Gastrocnemius medialis (tissue), 4 donors: ENCODE results near the gene FGFRL1. TPM values are rescaled to one million over a fixed set of nuclear protein-coding genes. Genes with fewer than 3 reads are reported as not detected.

Source experiments
- ATAC-seq, 2 donors: fragments of 150-250 bp; one replicate each; pipeline ENCODE4 v1.9.1; 2016
- DNase-seq, 2 donors: peaks; one replicate each; pipeline ENCODE4 v3.0.0-alpha.2; 2019
- H3K27ac ChIP-seq, 4 donors: fragments of 200-600 bp; sonication (generic); 1 replicate in 1 of 4; 2 replicates in 3 of 4; pipeline ENCODE4 v1.5.1; 2016 to 2018; ENCODE audit warnings: mild to moderate bottlenecking in 2 of 4, moderate library complexity in 1 of 4
- H3K27me3 ChIP-seq, 3 donors: fragments of 200-600 bp; sonication (generic) in 2 of 3; 1 replicate in 1 of 3; 2 replicates in 2 of 3; pipeline versions ENCODE4 v1.5.1 to v1.6.0; 2016 to 2019; ENCODE audit warnings: mild to moderate bottlenecking in 1 of 3, moderate library complexity in 1 of 3
- H3K36me3 ChIP-seq, 2 donors: fragments of 200-600 bp; sonication (generic) in 1 of 2; one replicate each; pipeline ENCODE4 v1.5.1; 2017 to 2018
- H3K4me1 ChIP-seq, 2 donors: fragments of 200-600 bp; sonication (generic) in 1 of 2; one replicate each; pipeline ENCODE4 v1.5.1; 2016 to 2017; ENCODE audit warnings: mild to moderate bottlenecking in 2 of 2
- H3K4me3 ChIP-seq, 4 donors: fragments of 200-600 bp; sonication (generic) in 3 of 4; 1 replicate in 1 of 4; 2 replicates in 3 of 4; pipeline ENCODE4 v1.5.1; 2016 to 2019; ENCODE audit warnings: mild to moderate bottlenecking in 2 of 4
- H3K9me3 ChIP-seq, 3 donors: fragments of 200-600 bp; sonication (generic) in 2 of 3; 1 replicate in 1 of 3; 2 replicates in 2 of 3; pipeline ENCODE4 v1.5.1; 2016 to 2019
- POLR2A ChIP-seq, 2 donors: fragments of 450-650 bp; IDR thresholded peaks; one replicate each; pipeline ENCODE4 v1.6.1; 2017; ENCODE audit warnings: antibody characterized with exemption in 2 of 2, mild to moderate bottlenecking in 2 of 2, moderate library complexity in 2 of 2
- in situ Hi-C, 4 donors: fragments of 200-750 bp; cut with MboI; loops; one replicate each; pipeline versions ENCODE4 v1.15.0 to v1.8.0; 2017; ENCODE audit warnings: low sequenced_read_pairs in 4 of 4
- intact Hi-C: fragments of 100-400 bp; cut with DNase I; formaldehyde crosslinking; loops from one replicate; pipeline ENCODE4 v1.15.1; 2023; ENCODE audit warnings: low total_unique reads
- total RNA-seq, 4 donors: library from RNA; depleted of rRNA; stranded (reverse); fragments of >200 nt; gene quantifications; one replicate each; pipeline versions ENCODE4 v1.1.0 to v1.2.3, GENCODE V29; 2016
- TF ChIP-seq, protein P1 (sequence below), 5 experiments: fragments of 450-650 bp in 3 of 5; fragments of 200-600 bp in 2 of 5; sonication (generic) in 2 of 5; IDR thresholded peaks in 4 of 5; conservative IDR thresholded peaks in 1 of 5; 1 replicate in 4 of 5; 2 replicates in 1 of 5; pipeline ENCODE4 v1.5.1; 2016 to 2019; ENCODE audit warnings: antibody characterized with exemption in 5 of 5, mild to moderate bottlenecking in 3 of 5, moderate library complexity in 3 of 5

FGFRL1 gene
- total RNA-seq, 4 donors from 2014 or later: 10.4 to 32.4 (median 15.2) TPM

- Histone ChIP-seq H3K27me3 (peaks cover 29 to 73% (median 36%) of the 10 kb centered on the region in 3 donors), H3K4me3 (no peak overlapping the region), H3K27ac (no peak overlapping the region), H3K36me3 (no peaks in the 10 kb centered on the region), H3K9me3 (no peaks in the 10 kb centered on the region), H3K4me1 (peaks cover 0 to 3% of the 10 kb centered on the region in 2 donors)
- no peak for DNase-seq
- ATAC-seq: no peak
- TF ChIP-seq, protein P1, sequence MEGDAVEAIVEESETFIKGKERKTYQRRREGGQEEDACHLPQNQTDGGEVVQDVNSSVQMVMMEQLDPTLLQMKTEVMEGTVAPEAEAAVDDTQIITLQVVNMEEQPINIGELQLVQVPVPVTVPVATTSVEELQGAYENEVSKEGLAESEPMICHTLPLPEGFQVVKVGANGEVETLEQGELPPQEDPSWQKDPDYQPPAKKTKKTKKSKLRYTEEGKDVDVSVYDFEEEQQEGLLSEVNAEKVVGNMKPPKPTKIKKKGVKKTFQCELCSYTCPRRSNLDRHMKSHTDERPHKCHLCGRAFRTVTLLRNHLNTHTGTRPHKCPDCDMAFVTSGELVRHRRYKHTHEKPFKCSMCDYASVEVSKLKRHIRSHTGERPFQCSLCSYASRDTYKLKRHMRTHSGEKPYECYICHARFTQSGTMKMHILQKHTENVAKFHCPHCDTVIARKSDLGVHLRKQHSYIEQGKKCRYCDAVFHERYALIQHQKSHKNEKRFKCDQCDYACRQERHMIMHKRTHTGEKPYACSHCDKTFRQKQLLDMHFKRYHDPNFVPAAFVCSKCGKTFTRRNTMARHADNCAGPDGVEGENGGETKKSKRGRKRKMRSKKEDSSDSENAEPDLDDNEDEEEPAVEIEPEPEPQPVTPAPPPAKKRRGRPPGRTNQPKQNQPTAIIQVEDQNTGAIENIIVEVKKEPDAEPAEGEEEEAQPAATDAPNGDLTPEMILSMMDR (IDR thresholded peaks at IDR 0.05 in 4 of 5, conservative IDR thresholded peaks at IDR 0.05 in 1 of 5): no peak
- no peak for TF ChIP-seq POLR2A (IDR thresholded peaks at IDR 0.05)
- in situ Hi-C loops (no loop called here), intact Hi-C loops (no loop called here)
These were observed 29.1 kb downstream of the FGFRL1 start for GRCh38 chr4:1040344-1041146.

DNA sequence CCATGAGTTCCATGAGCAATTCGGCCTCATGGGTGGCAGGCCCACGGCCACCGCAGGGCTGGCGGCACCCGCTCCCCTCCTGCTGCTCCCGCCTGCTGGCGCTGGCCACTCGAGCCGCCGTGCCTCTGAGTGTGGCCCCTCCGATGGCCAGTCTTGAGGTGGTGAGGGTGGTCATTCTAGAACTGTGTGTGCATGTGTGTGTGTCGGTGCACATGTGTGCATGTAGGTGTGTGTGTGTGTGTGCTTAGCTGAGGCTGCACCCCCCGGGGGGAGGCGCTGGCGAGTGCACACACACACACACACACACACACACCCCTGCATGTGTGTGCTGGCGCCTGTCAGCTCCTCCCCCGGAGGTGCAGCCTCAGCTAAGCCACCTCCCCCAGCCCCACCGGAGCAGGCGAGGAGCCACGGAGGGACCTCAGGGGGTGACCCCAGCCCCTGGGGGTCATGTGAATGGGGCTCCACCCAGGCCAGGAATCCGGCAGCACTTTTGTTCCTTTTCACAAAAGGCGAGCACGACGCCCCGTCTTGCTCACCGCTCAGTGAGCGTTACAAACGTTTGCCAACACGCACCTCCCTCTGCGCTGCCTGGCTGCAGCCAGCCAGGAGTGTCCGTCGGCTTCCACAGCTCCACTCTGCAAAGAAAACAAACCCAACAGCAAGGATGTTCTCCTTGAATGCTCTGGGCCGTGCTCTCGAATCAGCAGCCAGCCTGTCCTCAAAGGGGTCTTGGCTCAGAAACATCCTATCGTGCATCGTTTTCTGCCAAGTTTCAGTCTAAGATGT lies 29.9 kb downstream of the FGFRL1 start:
- TF ChIP-seq POLR2A (IDR thresholded peaks at IDR 0.05): no peak
- TF ChIP-seq, protein P1 (IDR thresholded peaks at IDR 0.05 in 4 of 5, conservative IDR thresholded peaks at IDR 0.05 in 1 of 5): no peak
- in situ Hi-C loops (no loop called here), intact Hi-C loops (no loop called here)
- DNase-seq: no peak
- H3K9me3 ChIP-seq: no peaks in the 10 kb centered on the region
- no peak overlapping the region for H3K27ac ChIP-seq
- H3K36me3 ChIP-seq: no peaks in the 10 kb centered on the region
- peaks cover 0 to 3% of the 10 kb centered on the region in 2 donors for H3K4me1 ChIP-seq
- ATAC-seq: no peak
- no peak overlapping the region for H3K4me3 ChIP-seq
- H3K27me3 ChIP-seq: peaks cover 29 to 69% (median 33%) of the 10 kb centered on the region in 3 donors

DNA sequence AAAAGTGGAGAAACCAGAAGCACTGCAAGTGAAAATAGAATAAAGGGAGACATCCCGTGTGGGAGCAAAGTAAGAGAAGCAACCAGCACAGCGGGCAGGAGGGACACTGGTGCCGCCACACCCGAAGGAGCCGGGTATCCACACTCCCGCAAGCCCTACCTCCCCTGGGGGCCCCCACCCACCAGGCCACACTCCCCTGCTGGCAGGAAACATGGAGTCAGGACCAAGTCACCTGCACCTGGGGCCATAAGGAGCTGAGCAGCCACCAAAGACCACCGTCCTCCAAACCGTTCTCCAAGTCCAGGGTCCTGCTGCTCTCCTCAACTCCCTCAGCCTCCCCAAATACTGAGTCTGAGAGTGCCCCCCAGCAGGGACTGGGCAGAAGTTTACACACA lies 30.5 kb downstream of the FGFRL1 start:
- in situ Hi-C loops: no loop called here
- intact Hi-C loops: no loop called here
- TF ChIP-seq, protein P1 (IDR thresholded peaks at IDR 0.05 in 4 of 5, conservative IDR thresholded peaks at IDR 0.05 in 1 of 5): no peak
- TF ChIP-seq POLR2A (IDR thresholded peaks at IDR 0.05): no peak
- Histone ChIP-seq H3K9me3 (no peaks in the 10 kb centered on the region), H3K27me3 (peaks cover 30 to 67% (median 36%) of the 10 kb centered on the region in 3 donors), H3K4me1 (peaks cover 0 to 3% of the 10 kb centered on the region in 2 donors), H3K27ac (no peak overlapping the region), H3K4me3 (no peak overlapping the region), H3K36me3 (no peaks in the 10 kb centered on the region)
- ATAC-seq: no peak
- DNase-seq: no peak

GRCh38 chr4:1042352-1043055 lies 31.1 kb downstream of the FGFRL1 start:
- peaks cover 0 to 3% of the 10 kb centered on the region in 2 donors for H3K4me1 ChIP-seq
- intact Hi-C loops: no loop called here
- no peaks in the 10 kb centered on the region for H3K36me3 ChIP-seq
- ATAC-seq (no peak), DNase-seq (no peak)
- no peaks in the 10 kb centered on the region for H3K9me3 ChIP-seq
- no peak overlapping the region for H3K4me3 ChIP-seq
- no peak for TF ChIP-seq POLR2A (IDR thresholded peaks at IDR 0.05)
- TF ChIP-seq, protein P1 (IDR thresholded peaks at IDR 0.05 in 4 of 5, conservative IDR thresholded peaks at IDR 0.05 in 1 of 5): no peak
- in situ Hi-C loops: no loop called here
- peaks cover 32 to 67% (median 42%) of the 10 kb centered on the region in 3 donors for H3K27me3 ChIP-seq
- no peak overlapping the region for H3K27ac ChIP-seq
